ENCODE measurements around the gene REV1.

DNA sequence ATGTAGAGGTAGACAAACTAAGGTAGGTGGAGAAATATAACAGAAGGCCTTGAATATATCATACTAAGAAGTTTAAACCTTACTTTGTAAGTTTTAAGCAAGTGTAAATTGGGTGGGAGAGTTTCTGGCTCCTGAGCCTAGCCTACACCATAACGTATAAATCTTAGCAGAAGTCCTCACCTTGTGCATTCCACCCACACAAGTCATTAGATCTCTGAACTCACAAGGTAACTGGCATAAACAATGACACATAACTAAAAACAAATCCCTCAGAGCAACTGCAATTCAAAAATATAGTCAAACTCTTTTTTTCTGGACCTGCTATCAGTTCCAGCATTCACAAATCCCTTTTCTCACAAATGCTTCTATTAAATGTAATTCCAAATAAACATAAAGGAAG is 9.4 kb downstream of the REV1 start:
- TF ChIP-seq, protein P1, sequence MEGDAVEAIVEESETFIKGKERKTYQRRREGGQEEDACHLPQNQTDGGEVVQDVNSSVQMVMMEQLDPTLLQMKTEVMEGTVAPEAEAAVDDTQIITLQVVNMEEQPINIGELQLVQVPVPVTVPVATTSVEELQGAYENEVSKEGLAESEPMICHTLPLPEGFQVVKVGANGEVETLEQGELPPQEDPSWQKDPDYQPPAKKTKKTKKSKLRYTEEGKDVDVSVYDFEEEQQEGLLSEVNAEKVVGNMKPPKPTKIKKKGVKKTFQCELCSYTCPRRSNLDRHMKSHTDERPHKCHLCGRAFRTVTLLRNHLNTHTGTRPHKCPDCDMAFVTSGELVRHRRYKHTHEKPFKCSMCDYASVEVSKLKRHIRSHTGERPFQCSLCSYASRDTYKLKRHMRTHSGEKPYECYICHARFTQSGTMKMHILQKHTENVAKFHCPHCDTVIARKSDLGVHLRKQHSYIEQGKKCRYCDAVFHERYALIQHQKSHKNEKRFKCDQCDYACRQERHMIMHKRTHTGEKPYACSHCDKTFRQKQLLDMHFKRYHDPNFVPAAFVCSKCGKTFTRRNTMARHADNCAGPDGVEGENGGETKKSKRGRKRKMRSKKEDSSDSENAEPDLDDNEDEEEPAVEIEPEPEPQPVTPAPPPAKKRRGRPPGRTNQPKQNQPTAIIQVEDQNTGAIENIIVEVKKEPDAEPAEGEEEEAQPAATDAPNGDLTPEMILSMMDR (IDR thresholded peaks at IDR 0.05; ENCODE audit: insufficient read depth, low read depth, low read length), result no peak
- no peak for TF ChIP-seq EZH2 (IDR thresholded peaks at IDR 0.05; ENCODE audit: insufficient read depth, low read length)

Measured in astrocyte (in vitro differentiated cells and primary cell).